Stimulated activated CD4-positive, alpha-beta T cell treated with anti-CD3 and anti-CD28 coated beads, Interleukin-12 subunit alpha, Interleukin-12 subunit beta, amount 100 ng/mL, for 48 hours (primary cell): Measurements from ENCODE around the gene S100PBP.
"Not testable (repeated sequence)": the region's sequence is repeated elsewhere in the genome, so short reads cannot be mapped to it uniquely, and the experiment has no call there.

Source experiments
- DNase-seq, 3 donors: peaks; one replicate each; pipeline ENCODE4 v3.0.0-alpha.2; 2020; ENCODE audit warnings: low read depth in 2 of 3, low spot score in 1 of 3

Gene S100PBP

GRCh38 chr1:32898958-32899357, 81.5 kb downstream of the S100PBP start:
- DNase-seq: no peak

- DNase-seq: no peak
Measured at GRCh38 chr1:32899586-32900296, 82.3 kb downstream of the S100PBP start.

GRCh38 chr1:32900371-32900955, 83.0 kb downstream of the S100PBP start:
- no peak for DNase-seq

- no peak for DNase-seq
Measured at GRCh38 chr1:32900956-32901822, 83.7 kb downstream of the S100PBP start, which contains the start of gene TMEM54. TSS of gene TMEM54 (minus strand) at chr1:32901389. CDS start at chr1:32901238, 151 bp downstream.

GRCh38 chr1:32901823-32902534, 84.5 kb downstream of the S100PBP start:
- no peak for DNase-seq

- DNase-seq: no peak
Measured at GRCh38 chr1:32902535-32902920, 85.1 kb downstream of the S100PBP start.

GRCh38 chr1:32903991-32904785, 86.7 kb downstream of the S100PBP start:
- no peak for DNase-seq

GRCh38 chr1:32904797-32905196, 87.3 kb downstream of the S100PBP start:
- DNase-seq: no peak

- not testable (repeated sequence) for DNase-seq
Measured at GRCh38 chr1:32905588-32905987, 88.1 kb downstream of the S100PBP start.

- no peak for DNase-seq
Measured at GRCh38 chr1:32906654-32907053, 89.2 kb downstream of the S100PBP start.

GRCh38 chr1:32907435-32907834, 90.0 kb downstream of the S100PBP start:
- DNase-seq: no peak
